ENCODE results near the gene PLA2G2F.

GRCh38 chr1:20137604-20138003, 1.5 kb upstream of the PLA2G2F start:
- TF ChIP-seq, protein P1, sequence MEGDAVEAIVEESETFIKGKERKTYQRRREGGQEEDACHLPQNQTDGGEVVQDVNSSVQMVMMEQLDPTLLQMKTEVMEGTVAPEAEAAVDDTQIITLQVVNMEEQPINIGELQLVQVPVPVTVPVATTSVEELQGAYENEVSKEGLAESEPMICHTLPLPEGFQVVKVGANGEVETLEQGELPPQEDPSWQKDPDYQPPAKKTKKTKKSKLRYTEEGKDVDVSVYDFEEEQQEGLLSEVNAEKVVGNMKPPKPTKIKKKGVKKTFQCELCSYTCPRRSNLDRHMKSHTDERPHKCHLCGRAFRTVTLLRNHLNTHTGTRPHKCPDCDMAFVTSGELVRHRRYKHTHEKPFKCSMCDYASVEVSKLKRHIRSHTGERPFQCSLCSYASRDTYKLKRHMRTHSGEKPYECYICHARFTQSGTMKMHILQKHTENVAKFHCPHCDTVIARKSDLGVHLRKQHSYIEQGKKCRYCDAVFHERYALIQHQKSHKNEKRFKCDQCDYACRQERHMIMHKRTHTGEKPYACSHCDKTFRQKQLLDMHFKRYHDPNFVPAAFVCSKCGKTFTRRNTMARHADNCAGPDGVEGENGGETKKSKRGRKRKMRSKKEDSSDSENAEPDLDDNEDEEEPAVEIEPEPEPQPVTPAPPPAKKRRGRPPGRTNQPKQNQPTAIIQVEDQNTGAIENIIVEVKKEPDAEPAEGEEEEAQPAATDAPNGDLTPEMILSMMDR (IDR thresholded peaks at IDR 0.05) = no peak
- TF ChIP-seq POLR2AphosphoS5 (IDR thresholded peaks at IDR 0.05) = no peak
